GM19463 (cell line): ENCODE data around the gene MYO3A.

Experiments used
- ATAC-seq: cut with Tn5 transposase; IDR thresholded peaks from one replicate; pipeline ENCODE4 v1.9.1; 2021; ENCODE audit warnings: mild to moderate bottlenecking, moderate library complexity; ENCODE audit not compliant: unreplicated experiment

Gene MYO3A

GRCh38 chr10:26243351-26243720, 309.3 kb downstream of the MYO3A start:
- ATAC-seq, result no peak

GRCh38 chr10:26249681-26250080, 315.7 kb downstream of the MYO3A start:
- ATAC-seq, result no peak

GRCh38 chr10:26251925-26252324, 317.9 kb downstream of the MYO3A start:
- no peak for ATAC-seq

GRCh38 chr10:26254616-26255015, 320.6 kb downstream of the MYO3A start:
- no peak for ATAC-seq

GRCh38 chr10:26259341-26259740, 325.3 kb downstream of the MYO3A start:
- ATAC-seq, result no peak
